Osteocyte (in vitro differentiated cells): ENCODE data around the gene DGCR6. TPM values are rescaled to one million over a fixed set of nuclear protein-coding genes. Genes with fewer than 3 reads are reported as not detected.
"Not testable (repeated sequence)": the region's sequence is repeated elsewhere in the genome, so short reads cannot be mapped to it uniquely, and the experiment has no call there.

ENCODE experiments used
- DNase-seq: peaks from one replicate; pipeline ENCODE4 v3.0.0; 2021; ENCODE audit warnings: mixed read lengths; ENCODE audit not compliant: unreplicated experiment; ENCODE audit errors: extremely low spot score
- H3K27ac Mint-ChIP-seq: one replicate; pipeline ENCODE4 v1.8.0; 2021; ENCODE audit warnings: mild to moderate bottlenecking, mixed read lengths; ENCODE audit not compliant: unreplicated experiment
- H3K27me3 Mint-ChIP-seq: one replicate; pipeline ENCODE4 v1.8.0; 2021; ENCODE audit warnings: mixed read lengths; ENCODE audit not compliant: unreplicated experiment
- H3K36me3 Mint-ChIP-seq: one replicate; pipeline ENCODE4 v1.8.0; 2021; ENCODE audit warnings: mixed read lengths; ENCODE audit not compliant: unreplicated experiment
- H3K4me1 Mint-ChIP-seq: one replicate; pipeline ENCODE4 v1.8.0; 2021; ENCODE audit warnings: mixed read lengths; ENCODE audit not compliant: unreplicated experiment
- H3K4me3 Mint-ChIP-seq: one replicate; pipeline ENCODE4 v1.8.0; 2021; ENCODE audit warnings: mild to moderate bottlenecking, moderate library complexity, mixed read lengths; ENCODE audit not compliant: unreplicated experiment
- H3K9me3 Mint-ChIP-seq: one replicate; pipeline ENCODE4 v1.8.0; 2021; ENCODE audit warnings: mixed read lengths; ENCODE audit not compliant: unreplicated experiment
- long read RNA-seq: library from polyadenylated mRNA; unstranded; transcript quantifications from one replicate; pipeline ENCODE4 v2.0.0, GENCODE V29; 2021
- total RNA-seq: library from RNA; stranded (reverse); gene quantifications from 2 replicates; pipeline ENCODE4 v1.2.1, GENCODE V29; 2021
- TF ChIP-seq, protein P1 (sequence below): fragments of 200-600 bp; sonication (generic); IDR thresholded peaks from 2 replicates; pipeline ENCODE4 v1.5.0; 2021; ENCODE audit warnings: antibody characterized with exemption, mild to moderate bottlenecking, moderate library complexity

Gene DGCR6
- total RNA-seq, result 4.3 and 5.2 TPM in 2 replicates
- long read RNA-seq, partial matches to known transcripts, result 0 of 1 reads
- long read RNA-seq, other reads (novel, unspliced or antisense), result 0 of 1 reads

DNA sequence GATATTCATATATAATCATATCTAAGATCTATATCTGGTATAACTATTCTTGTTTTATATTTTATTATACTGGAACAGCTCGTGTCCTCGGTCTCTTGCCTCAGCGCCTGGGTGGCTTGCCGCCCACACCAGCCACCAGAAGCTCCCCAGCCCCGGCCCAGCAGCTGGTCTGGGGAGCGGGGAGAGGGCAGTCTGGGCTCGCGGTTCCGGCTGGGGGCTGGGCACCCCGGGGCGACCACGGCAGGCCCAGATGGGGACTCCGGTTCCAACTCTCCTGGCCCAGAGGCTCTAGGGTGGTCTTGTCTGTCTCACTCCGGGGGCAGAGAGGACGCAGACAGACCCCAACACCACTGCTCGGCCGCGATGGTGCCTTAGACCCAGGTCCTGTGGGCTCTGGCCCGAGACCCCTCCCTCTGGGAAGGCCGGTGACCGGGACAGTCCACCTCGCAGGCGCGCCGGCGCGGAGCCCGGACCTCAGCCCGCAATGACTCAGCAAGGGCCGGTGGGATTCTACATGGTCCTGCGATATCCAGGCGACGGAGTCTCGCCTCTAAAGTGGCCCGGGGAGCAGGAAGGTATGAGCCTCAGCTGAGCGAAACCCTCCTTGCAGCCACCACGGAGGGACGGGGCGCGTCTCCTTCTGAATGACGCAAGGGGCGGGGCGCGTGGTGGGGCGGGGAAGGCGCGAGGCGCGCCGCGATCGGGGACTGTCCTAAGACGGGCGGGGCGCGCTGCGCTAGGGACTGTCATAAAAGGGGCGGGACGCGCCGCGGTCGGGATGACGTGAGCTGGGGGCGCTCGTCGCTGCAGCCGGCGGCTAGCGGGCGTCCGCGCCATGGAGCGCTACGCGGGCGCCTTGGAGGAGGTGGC, at the start of gene DGCR6:
Gene DGCR6 (plus strand): TSS at position 781 of the 870 bp plus-strand sequence. CDS start 55 bp downstream, at position 836.
- Mint-ChIP-seq H3K9me3 (no peaks in the 10 kb centered on the region), H3K4me3 (no peak within 1 kb of the TSS), H3K4me1 (peaks cover 1% of the 10 kb centered on the region), H3K27me3 (no peaks in the 10 kb centered on the region), H3K36me3 (no peaks in the 10 kb centered on the region), H3K27ac (no peak within 1 kb of the TSS)
- TF ChIP-seq, protein P1, sequence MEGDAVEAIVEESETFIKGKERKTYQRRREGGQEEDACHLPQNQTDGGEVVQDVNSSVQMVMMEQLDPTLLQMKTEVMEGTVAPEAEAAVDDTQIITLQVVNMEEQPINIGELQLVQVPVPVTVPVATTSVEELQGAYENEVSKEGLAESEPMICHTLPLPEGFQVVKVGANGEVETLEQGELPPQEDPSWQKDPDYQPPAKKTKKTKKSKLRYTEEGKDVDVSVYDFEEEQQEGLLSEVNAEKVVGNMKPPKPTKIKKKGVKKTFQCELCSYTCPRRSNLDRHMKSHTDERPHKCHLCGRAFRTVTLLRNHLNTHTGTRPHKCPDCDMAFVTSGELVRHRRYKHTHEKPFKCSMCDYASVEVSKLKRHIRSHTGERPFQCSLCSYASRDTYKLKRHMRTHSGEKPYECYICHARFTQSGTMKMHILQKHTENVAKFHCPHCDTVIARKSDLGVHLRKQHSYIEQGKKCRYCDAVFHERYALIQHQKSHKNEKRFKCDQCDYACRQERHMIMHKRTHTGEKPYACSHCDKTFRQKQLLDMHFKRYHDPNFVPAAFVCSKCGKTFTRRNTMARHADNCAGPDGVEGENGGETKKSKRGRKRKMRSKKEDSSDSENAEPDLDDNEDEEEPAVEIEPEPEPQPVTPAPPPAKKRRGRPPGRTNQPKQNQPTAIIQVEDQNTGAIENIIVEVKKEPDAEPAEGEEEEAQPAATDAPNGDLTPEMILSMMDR, result no peak
- DNase-seq, result peak; percentile 36

- not testable (repeated sequence) for H3K4me3 Mint-ChIP-seq, H3K27me3 Mint-ChIP-seq, DNase-seq, H3K4me1 Mint-ChIP-seq, H3K9me3 Mint-ChIP-seq, H3K27ac Mint-ChIP-seq, H3K36me3 Mint-ChIP-seq
These were observed 46.8 kb upstream of the DGCR6 start for GRCh38 chr22:18859314-18859713.

- H3K4me3 Mint-ChIP-seq, H3K27ac Mint-ChIP-seq: not testable (repeated sequence)
These were observed 24.9 kb upstream of the DGCR6 start for GRCh38 chr22:18881260-18881659.

GRCh38 chr22:18884465-18884864, 21.7 kb upstream of the DGCR6 start:
- not testable (repeated sequence) for H3K4me3 Mint-ChIP-seq, H3K27me3 Mint-ChIP-seq, H3K4me1 Mint-ChIP-seq, H3K27ac Mint-ChIP-seq, H3K36me3 Mint-ChIP-seq, DNase-seq, H3K9me3 Mint-ChIP-seq

More at GRCh38 chr22:18881260-18881659, 24.9 kb upstream of the DGCR6 start:
- not testable (repeated sequence) for H3K27me3 Mint-ChIP-seq, H3K36me3 Mint-ChIP-seq, DNase-seq, H3K4me1 Mint-ChIP-seq, H3K9me3 Mint-ChIP-seq

- Mint-ChIP-seq H3K4me1 (no peaks in the 10 kb centered on the region), H3K4me3 (no peak overlapping the region), H3K27me3 (peaks cover 3% of the 10 kb centered on the region), H3K27ac (no peak overlapping the region), H3K36me3 (no peaks in the 10 kb centered on the region), H3K9me3 (no peaks in the 10 kb centered on the region)
- TF ChIP-seq, protein P1, result no peak
- no peak for DNase-seq
These were observed 18.0 kb upstream of the DGCR6 start for GRCh38 chr22:18888115-18888514.

DNA sequence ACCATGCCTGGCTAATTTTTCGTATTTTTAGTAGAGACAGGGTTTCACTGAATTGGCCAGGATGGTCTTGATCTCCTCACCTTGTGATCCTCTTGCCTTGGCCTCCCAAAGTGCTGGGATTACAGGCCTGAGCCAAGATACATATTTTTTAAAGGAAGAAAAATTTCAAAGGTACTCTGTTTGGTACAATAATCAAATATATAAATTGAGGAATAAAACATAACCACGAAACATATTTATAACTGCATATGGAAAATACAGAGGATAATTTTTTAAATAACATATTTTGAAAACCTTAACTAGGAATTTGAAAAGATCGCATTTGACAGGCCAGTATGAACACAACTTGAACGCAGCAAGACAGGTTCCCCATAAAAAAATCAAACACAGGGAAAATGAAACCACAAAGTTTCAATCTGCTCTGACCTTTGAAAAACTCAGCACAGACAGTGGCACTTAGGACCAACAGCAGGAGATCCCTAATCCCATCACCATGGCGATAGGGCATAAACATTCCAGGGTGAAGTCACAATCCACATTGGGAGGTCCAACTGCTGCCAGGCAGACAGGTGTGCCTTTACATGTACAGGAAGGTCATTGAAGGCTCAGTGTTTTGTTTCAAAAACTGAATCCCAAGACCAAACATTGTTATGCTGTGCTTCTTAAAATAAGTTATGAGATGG, 15.5 kb upstream of the DGCR6 start:
- not testable (repeated sequence) for H3K4me1 Mint-ChIP-seq, H3K4me3 Mint-ChIP-seq, H3K27ac Mint-ChIP-seq, H3K9me3 Mint-ChIP-seq, H3K36me3 Mint-ChIP-seq, DNase-seq, H3K27me3 Mint-ChIP-seq

GRCh38 chr22:18893775-18894174, 12.3 kb upstream of the DGCR6 start:
- not testable (repeated sequence) for H3K4me3 Mint-ChIP-seq, H3K27me3 Mint-ChIP-seq, H3K4me1 Mint-ChIP-seq, H3K36me3 Mint-ChIP-seq, H3K9me3 Mint-ChIP-seq, H3K27ac Mint-ChIP-seq, DNase-seq

DNA sequence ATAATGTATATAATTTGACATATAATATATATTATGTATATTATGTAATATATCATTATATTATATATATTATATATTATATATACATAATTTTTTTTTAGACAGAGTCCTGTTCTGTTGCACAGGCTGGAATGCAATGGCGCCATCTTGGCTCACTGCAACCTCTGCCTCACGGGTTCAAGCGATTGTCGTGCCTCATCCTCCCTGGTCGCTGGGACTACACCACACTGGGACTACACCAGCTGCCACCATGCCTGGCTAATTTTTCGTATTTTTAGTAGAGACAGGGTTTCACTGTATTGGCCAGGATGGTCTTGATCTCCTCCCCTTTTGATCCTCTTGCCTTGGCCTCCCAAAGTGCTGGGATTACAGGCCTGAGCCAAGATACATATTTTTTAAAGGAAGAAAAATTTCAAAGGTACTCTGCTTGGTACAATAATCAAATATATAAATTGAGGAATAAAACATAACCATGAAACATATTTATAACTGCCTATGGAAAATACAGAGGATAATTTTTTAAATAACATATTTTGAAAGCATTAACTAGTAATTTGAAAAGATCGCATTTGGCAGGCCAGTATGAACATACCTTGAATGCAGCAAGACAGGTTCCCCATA, 10.0 kb upstream of the DGCR6 start:
- H3K4me3 Mint-ChIP-seq, H3K27ac Mint-ChIP-seq, H3K4me1 Mint-ChIP-seq, H3K36me3 Mint-ChIP-seq, DNase-seq, H3K27me3 Mint-ChIP-seq, H3K9me3 Mint-ChIP-seq: not testable (repeated sequence)

GRCh38 chr22:18906410-18906745, 258 bp downstream of the DGCR6 start:
- not testable (repeated sequence) for H3K36me3 Mint-ChIP-seq, H3K9me3 Mint-ChIP-seq, H3K27me3 Mint-ChIP-seq

More at GRCh38 chr22:18906410-18906745, 258 bp downstream of the DGCR6 start:
- H3K4me1 Mint-ChIP-seq, H3K4me3 Mint-ChIP-seq, DNase-seq, H3K27ac Mint-ChIP-seq: not testable (repeated sequence)
